ENCODE data around the gene ZBTB7A.

DNA sequence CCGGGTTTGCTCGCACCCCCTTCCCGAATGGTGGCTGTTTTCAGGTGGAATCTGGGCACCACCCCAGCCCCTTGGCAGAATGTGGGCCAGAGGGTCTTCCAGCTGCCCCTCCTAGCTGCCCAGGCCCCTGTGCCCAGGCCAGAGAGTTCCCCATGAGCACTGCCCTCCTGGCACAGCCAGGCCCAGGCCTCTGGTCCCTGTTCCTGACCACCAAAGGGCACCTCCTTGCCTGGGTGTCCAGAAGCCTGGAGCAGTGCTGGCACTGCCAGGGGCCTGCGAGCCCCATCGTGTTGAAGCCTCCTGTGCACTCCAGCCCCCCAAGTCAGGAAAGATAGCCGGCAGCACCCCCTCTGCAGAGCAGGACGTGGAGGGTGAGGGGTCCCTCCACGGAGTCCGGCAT, 35.7 kb downstream of the ZBTB7A start:
- TF ChIP-seq, protein P1, sequence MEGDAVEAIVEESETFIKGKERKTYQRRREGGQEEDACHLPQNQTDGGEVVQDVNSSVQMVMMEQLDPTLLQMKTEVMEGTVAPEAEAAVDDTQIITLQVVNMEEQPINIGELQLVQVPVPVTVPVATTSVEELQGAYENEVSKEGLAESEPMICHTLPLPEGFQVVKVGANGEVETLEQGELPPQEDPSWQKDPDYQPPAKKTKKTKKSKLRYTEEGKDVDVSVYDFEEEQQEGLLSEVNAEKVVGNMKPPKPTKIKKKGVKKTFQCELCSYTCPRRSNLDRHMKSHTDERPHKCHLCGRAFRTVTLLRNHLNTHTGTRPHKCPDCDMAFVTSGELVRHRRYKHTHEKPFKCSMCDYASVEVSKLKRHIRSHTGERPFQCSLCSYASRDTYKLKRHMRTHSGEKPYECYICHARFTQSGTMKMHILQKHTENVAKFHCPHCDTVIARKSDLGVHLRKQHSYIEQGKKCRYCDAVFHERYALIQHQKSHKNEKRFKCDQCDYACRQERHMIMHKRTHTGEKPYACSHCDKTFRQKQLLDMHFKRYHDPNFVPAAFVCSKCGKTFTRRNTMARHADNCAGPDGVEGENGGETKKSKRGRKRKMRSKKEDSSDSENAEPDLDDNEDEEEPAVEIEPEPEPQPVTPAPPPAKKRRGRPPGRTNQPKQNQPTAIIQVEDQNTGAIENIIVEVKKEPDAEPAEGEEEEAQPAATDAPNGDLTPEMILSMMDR (IDR thresholded peaks at IDR 0.05), result no peak
- no peak for TF ChIP-seq POLR2A (IDR thresholded peaks at IDR 0.05)

All from right lobe of liver (tissue), 4 donors.